ENCODE results near the gene EMCN.

Gene EMCN

DNA sequence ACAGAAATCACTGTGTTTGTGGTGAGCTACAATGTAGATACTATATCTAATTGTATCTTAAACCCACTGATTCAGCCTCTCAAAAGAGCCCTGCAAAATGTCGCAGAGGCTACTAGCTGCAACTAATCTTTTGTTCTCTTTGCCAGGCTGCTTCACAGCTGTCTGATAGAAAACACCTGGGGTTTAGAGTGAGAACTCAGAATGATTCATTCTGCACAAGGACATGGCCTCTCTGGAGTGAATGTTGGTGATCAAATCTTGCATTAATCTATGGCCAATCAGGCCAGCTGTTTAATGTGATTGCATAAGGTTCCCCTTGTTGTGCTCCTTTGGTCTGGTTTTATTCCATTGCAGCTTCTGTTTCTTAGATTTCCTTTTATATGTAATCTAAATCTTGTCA is 100.3 kb downstream of the EMCN start:
- no peak overlapping the region for H3K4ac ChIP-seq (ENCODE audit: low read length)
- WGBS, 2 donors (ENCODE audit: extremely low coverage in 2 of 2, insufficient read length in 2 of 2, insufficient replicate concordance in 1 of 2), result no CpG with 5 or more reads among the region's 1 CpG

DNA sequence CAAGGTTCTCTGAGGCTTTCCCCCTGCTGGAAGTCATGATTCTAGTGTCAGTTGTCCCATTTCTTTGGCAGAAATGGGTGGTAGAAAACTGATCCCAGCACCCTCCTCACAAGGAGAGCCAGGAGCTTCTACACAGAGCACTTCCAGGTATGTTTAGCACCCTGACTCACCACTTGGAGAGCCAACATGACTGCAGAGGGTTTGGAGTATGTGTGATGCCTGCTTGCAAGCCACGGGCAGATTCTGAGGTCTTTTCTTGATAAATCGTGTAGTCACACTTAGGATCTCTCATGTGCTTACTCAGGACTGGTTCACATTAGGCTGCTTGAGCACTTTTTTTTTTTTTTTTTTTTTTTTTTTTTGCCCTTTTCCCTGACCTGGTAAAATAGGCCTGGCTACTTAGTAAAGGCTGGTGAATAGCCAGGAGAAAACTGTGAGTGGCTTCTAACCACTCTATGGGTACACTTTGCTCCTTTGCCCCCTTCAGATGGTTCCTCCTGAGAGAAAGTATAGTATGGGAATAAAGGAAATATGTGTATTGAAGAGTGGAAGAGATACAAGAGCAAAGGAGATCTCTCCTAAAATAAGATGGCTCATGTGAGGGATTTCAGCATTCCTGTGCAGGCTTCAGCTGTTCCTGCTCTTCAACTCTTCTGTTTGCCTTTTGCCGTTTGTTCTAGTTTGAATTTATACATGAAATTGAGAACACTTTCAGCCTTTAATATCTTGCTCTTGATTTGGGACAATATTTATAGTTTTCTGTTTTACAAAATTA is 103.6 kb downstream of the EMCN start:
- H3K4me3 ChIP-seq (ENCODE audit: low read length in 2 of 2), result no peak overlapping the region
- no peak overlapping the region for H3K27ac ChIP-seq (replicated peaks; ENCODE audit: low read length)
- no peak overlapping the region for H2AFZ ChIP-seq (ENCODE audit: low read length)
- H2BK15ac ChIP-seq (ENCODE audit: low read length), result no peak overlapping the region
- DNase-seq (ENCODE audit: low spot score), result no peak
- H3K9ac ChIP-seq (ENCODE audit: low read depth, low read length, poor library complexity), result no peak overlapping the region
- no peaks in the 10 kb centered on the region for H3K27me3 ChIP-seq (ENCODE audit: control insufficient read depth in 3 of 3, insufficient read depth in 3 of 3, low read depth in 1 of 3, low read length in 3 of 3)
- H4K8ac ChIP-seq (ENCODE audit: low read depth, low read length), result no peak overlapping the region
- no peaks in the 10 kb centered on the region for H3K36me3 ChIP-seq (replicated peaks in 1 of 2; ENCODE audit: control insufficient read depth in 2 of 2, insufficient read depth in 2 of 2, low read length in 2 of 2)
- no peak overlapping the region for H3K18ac ChIP-seq (ENCODE audit: low read length)
- no peak overlapping the region for H4K91ac ChIP-seq (ENCODE audit: low read depth, low read length, poor library complexity)
- H3K14ac ChIP-seq (ENCODE audit: low read length), result no peak overlapping the region
- whole genome bisulfite sequencing, 2 donors (ENCODE audit: extremely low coverage in 2 of 2, insufficient read length in 2 of 2, insufficient replicate concordance in 1 of 2), result no CpG with 5 or more reads among the region's 3 CpGs
- H3K4ac ChIP-seq (ENCODE audit: low read length), result no peak overlapping the region
- H3K4me2 ChIP-seq (ENCODE audit: insufficient read depth, low read length, poor library complexity, severe bottlenecking), result no peak overlapping the region
- no peak overlapping the region for H3K23ac ChIP-seq (ENCODE audit: low read depth, low read length, poor library complexity)
- no peak overlapping the region for H2BK5ac ChIP-seq (ENCODE audit: low read length)
- no peaks in the 10 kb centered on the region for H3K79me1 ChIP-seq (ENCODE audit: low read depth, low read length)
- no peaks in the 10 kb centered on the region for H3K9me3 ChIP-seq (replicated peaks in 1 of 2; ENCODE audit: control insufficient read depth in 2 of 2, insufficient read depth in 1 of 2, low read depth in 1 of 2, low read length in 2 of 2)
- no peak overlapping the region for H2BK12ac ChIP-seq (ENCODE audit: low read length)
- H3K4me1 ChIP-seq (ENCODE audit: control insufficient read depth in 2 of 2, insufficient read depth in 1 of 2, low read depth in 1 of 2, low read length in 2 of 2), result no peaks in the 10 kb centered on the region
- H2AK5ac ChIP-seq (ENCODE audit: low read depth, low read length), result no peak overlapping the region
- no peak overlapping the region for H2BK120ac ChIP-seq (ENCODE audit: low read depth, low read length)

More for the DNA sequence above, 100.3 kb downstream of the EMCN start:
- Histone ChIP-seq H2AK5ac (ENCODE audit: low read depth, low read length) (no peak overlapping the region), H3K4me3 (ENCODE audit: low read length in 2 of 2) (no peak overlapping the region), H3K14ac (ENCODE audit: low read length) (no peak overlapping the region), H3K27me3 (ENCODE audit: control insufficient read depth in 3 of 3, insufficient read depth in 3 of 3, low read depth in 1 of 3, low read length in 3 of 3) (no peaks in the 10 kb centered on the region), H2BK120ac (ENCODE audit: low read depth, low read length) (no peak overlapping the region), H3K27ac (replicated peaks; ENCODE audit: low read length) (no peak overlapping the region), H2BK12ac (ENCODE audit: low read length) (no peak overlapping the region), H2BK15ac (ENCODE audit: low read length) (no peak overlapping the region), H3K9ac (ENCODE audit: low read depth, low read length, poor library complexity) (no peak overlapping the region), H3K79me1 (ENCODE audit: low read depth, low read length) (no peaks in the 10 kb centered on the region), H3K4me1 (ENCODE audit: control insufficient read depth in 2 of 2, insufficient read depth in 1 of 2, low read depth in 1 of 2, low read length in 2 of 2) (no peaks in the 10 kb centered on the region), H4K8ac (ENCODE audit: low read depth, low read length) (no peak overlapping the region), H2BK5ac (ENCODE audit: low read length) (no peak overlapping the region), H3K36me3 (replicated peaks in 1 of 2; ENCODE audit: control insufficient read depth in 2 of 2, insufficient read depth in 2 of 2, low read length in 2 of 2) (no peaks in the 10 kb centered on the region), H3K4me2 (ENCODE audit: insufficient read depth, low read length, poor library complexity, severe bottlenecking) (no peak overlapping the region), H3K9me3 (replicated peaks in 1 of 2; ENCODE audit: control insufficient read depth in 2 of 2, insufficient read depth in 1 of 2, low read depth in 1 of 2, low read length in 2 of 2) (no peaks in the 10 kb centered on the region), H2AFZ (ENCODE audit: low read length) (no peak overlapping the region), H3K18ac (ENCODE audit: low read length) (no peak overlapping the region), H3K23ac (ENCODE audit: low read depth, low read length, poor library complexity) (no peak overlapping the region), H4K91ac (ENCODE audit: low read depth, low read length, poor library complexity) (no peak overlapping the region)
- peak; percentile 15 for DNase-seq (ENCODE audit: low spot score)

DNA sequence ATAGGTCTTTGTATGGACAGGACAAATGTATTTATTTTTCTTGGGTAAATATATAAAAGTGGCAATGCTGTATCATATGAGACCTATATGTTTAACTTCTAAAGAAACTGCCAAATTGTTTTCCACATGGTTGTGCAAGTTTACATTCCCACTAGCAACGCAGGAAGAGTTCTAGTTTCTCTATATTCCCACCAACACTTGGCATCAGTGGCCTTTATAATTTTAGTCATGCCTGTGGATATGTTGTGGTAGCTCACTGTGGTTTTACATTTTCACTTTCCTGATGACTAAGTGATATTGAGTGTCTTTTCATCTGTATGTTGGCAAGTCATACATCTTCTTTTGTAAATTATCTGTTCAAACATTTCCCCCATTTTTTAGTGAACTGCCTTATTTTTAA is 126.0 kb downstream of the EMCN start:
- Histone ChIP-seq H3K4me2 (ENCODE audit: insufficient read depth, low read length, poor library complexity, severe bottlenecking) (no peak overlapping the region), H3K4me3 (ENCODE audit: low read length in 2 of 2) (no peak overlapping the region), H3K79me1 (ENCODE audit: low read depth, low read length) (no peaks in the 10 kb centered on the region), H3K14ac (ENCODE audit: low read length) (no peak overlapping the region), H2AFZ (ENCODE audit: low read length) (no peak overlapping the region), H3K4me1 (ENCODE audit: control insufficient read depth in 2 of 2, insufficient read depth in 1 of 2, low read depth in 1 of 2, low read length in 2 of 2) (no peaks in the 10 kb centered on the region), H2BK120ac (ENCODE audit: low read depth, low read length) (no peak overlapping the region), H3K27me3 (ENCODE audit: control insufficient read depth in 3 of 3, insufficient read depth in 3 of 3, low read depth in 1 of 3, low read length in 3 of 3) (no peaks in the 10 kb centered on the region), H4K8ac (ENCODE audit: low read depth, low read length) (no peak overlapping the region), H3K27ac (replicated peaks; ENCODE audit: low read length) (no peak overlapping the region), H3K9me3 (replicated peaks in 1 of 2; ENCODE audit: control insufficient read depth in 2 of 2, insufficient read depth in 1 of 2, low read depth in 1 of 2, low read length in 2 of 2) (no peaks in the 10 kb centered on the region), H2BK15ac (ENCODE audit: low read length) (no peak overlapping the region), H3K4ac (ENCODE audit: low read length) (no peak overlapping the region), H3K23ac (ENCODE audit: low read depth, low read length, poor library complexity) (no peak overlapping the region), H4K91ac (ENCODE audit: low read depth, low read length, poor library complexity) (no peak overlapping the region), H2AK5ac (ENCODE audit: low read depth, low read length) (no peak overlapping the region), H3K18ac (ENCODE audit: low read length) (no peak overlapping the region), H2BK5ac (ENCODE audit: low read length) (no peak overlapping the region), H2BK12ac (ENCODE audit: low read length) (no peak overlapping the region), H3K9ac (ENCODE audit: low read depth, low read length, poor library complexity) (no peak overlapping the region), H3K36me3 (replicated peaks in 1 of 2; ENCODE audit: control insufficient read depth in 2 of 2, insufficient read depth in 2 of 2, low read length in 2 of 2) (no peaks in the 10 kb centered on the region)
- DNase-seq (ENCODE audit: low spot score), result no peak
- no CpG with 5 or more reads among the region's 1 CpG for WGBS, 2 donors (ENCODE audit: extremely low coverage in 2 of 2, insufficient read length in 2 of 2, insufficient replicate concordance in 1 of 2)

DNA sequence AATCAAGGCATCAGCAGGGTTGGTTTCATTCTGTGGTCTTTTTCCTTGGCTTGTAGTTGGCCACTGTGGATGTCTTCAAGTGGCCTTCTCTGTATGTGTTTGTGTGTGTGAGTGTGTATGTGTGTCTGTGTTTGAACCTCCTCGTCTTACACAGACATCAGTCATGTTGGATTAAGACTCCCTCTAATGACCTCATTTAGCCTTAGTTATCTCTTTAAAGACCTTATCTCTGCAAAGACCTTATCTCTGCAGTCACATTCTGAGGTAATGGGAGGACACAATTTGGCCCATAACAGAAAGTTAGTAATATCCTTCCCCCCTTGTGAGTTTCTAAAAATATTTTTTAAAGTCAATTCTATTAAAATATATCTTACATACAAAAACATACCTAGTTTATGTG is 126.7 kb downstream of the EMCN start:
- H3K36me3 ChIP-seq (replicated peaks in 1 of 2; ENCODE audit: control insufficient read depth in 2 of 2, insufficient read depth in 2 of 2, low read length in 2 of 2), result no peaks in the 10 kb centered on the region
- WGBS, 2 donors (ENCODE audit: extremely low coverage in 2 of 2, insufficient read length in 2 of 2, insufficient replicate concordance in 1 of 2), result no CpG with 5 or more reads among the region's 1 CpG
- no peak overlapping the region for H2AK5ac ChIP-seq (ENCODE audit: low read depth, low read length)
- H3K23ac ChIP-seq (ENCODE audit: low read depth, low read length, poor library complexity), result no peak overlapping the region
- no peak overlapping the region for H3K9ac ChIP-seq (ENCODE audit: low read depth, low read length, poor library complexity)
- H3K27ac ChIP-seq (replicated peaks; ENCODE audit: low read length), result no peak overlapping the region
- H4K8ac ChIP-seq (ENCODE audit: low read depth, low read length), result no peak overlapping the region
- no peak overlapping the region for H4K91ac ChIP-seq (ENCODE audit: low read depth, low read length, poor library complexity)
- no peak overlapping the region for H2BK15ac ChIP-seq (ENCODE audit: low read length)
- H3K27me3 ChIP-seq (ENCODE audit: control insufficient read depth in 3 of 3, insufficient read depth in 3 of 3, low read depth in 1 of 3, low read length in 3 of 3), result no peaks in the 10 kb centered on the region
- no peak overlapping the region for H2AFZ ChIP-seq (ENCODE audit: low read length)
- no peak overlapping the region for H3K4me3 ChIP-seq (ENCODE audit: low read length in 2 of 2)
- H3K18ac ChIP-seq (ENCODE audit: low read length), result no peak overlapping the region
- H2BK120ac ChIP-seq (ENCODE audit: low read depth, low read length), result no peak overlapping the region
- no peak overlapping the region for H3K4ac ChIP-seq (ENCODE audit: low read length)
- H3K14ac ChIP-seq (ENCODE audit: low read length), result no peak overlapping the region
- no peak overlapping the region for H2BK12ac ChIP-seq (ENCODE audit: low read length)
- H3K79me1 ChIP-seq (ENCODE audit: low read depth, low read length), result no peaks in the 10 kb centered on the region
- DNase-seq (ENCODE audit: low spot score), result no peak
- H2BK5ac ChIP-seq (ENCODE audit: low read length), result no peak overlapping the region
- no peak overlapping the region for H3K4me2 ChIP-seq (ENCODE audit: insufficient read depth, low read length, poor library complexity, severe bottlenecking)
- no peaks in the 10 kb centered on the region for H3K4me1 ChIP-seq (ENCODE audit: control insufficient read depth in 2 of 2, insufficient read depth in 1 of 2, low read depth in 1 of 2, low read length in 2 of 2)
- H3K9me3 ChIP-seq (replicated peaks in 1 of 2; ENCODE audit: control insufficient read depth in 2 of 2, insufficient read depth in 1 of 2, low read depth in 1 of 2, low read length in 2 of 2), result no peaks in the 10 kb centered on the region
